Lung (tissue), 12 donors: ENCODE results near the gene THRA. TPM values are rescaled to one million over a fixed set of nuclear protein-coding genes. Genes with fewer than 3 reads are reported as not detected.

Source experiments
- ATAC-seq: fragments of 200-7000 bp; cut with Tn5 transposase; one replicate; pipeline ENCODE4 v1.9.1; 2020; ENCODE audit warnings: moderate number of reproducible peaks; ENCODE audit not compliant: insufficient read depth, low FRiP score
- DNase-seq, 3 donors: peaks; one replicate each; pipeline ENCODE4 v3.0.0-alpha.2; 2013 to 2017
- H3K27ac ChIP-seq, 2 donors: one replicate each; pipeline ENCODE4 v1.5.1; 2013; ENCODE audit warnings: mild to moderate bottlenecking in 2 of 2, moderate library complexity in 2 of 2, control low read depth in 1 of 2, inconsistent platforms in 1 of 2, low read depth in 1 of 2, low read length in 1 of 2
- H3K27me3 ChIP-seq, 3 donors: one replicate each; pipeline ENCODE4 v1.5.1; 2013; ENCODE audit warnings: low read length in 2 of 3; ENCODE audit not compliant: control insufficient read depth in 3 of 3, insufficient read depth in 3 of 3
- H3K36me3 ChIP-seq, 4 donors: one replicate each; pipeline ENCODE4 v1.5.1; 2013; ENCODE audit warnings: low read length in 4 of 4, mild to moderate bottlenecking in 1 of 4, moderate library complexity in 1 of 4; ENCODE audit not compliant: control insufficient read depth in 4 of 4, insufficient read depth in 4 of 4
- H3K4me1 ChIP-seq, 5 donors: one replicate each; pipeline ENCODE4 v1.5.1; 2013; ENCODE audit warnings: low read length in 5 of 5, mild to moderate bottlenecking in 2 of 5, moderate library complexity in 1 of 5; ENCODE audit not compliant: control insufficient read depth in 5 of 5, insufficient read depth in 5 of 5
- H3K4me3 ChIP-seq: one replicate; pipeline ENCODE4 v1.5.1; 2013; ENCODE audit warnings: mild to moderate bottlenecking, control low read depth, moderate library complexity
- H3K9ac ChIP-seq, 2 donors: one replicate each; pipeline ENCODE4 v1.5.1; 2013; ENCODE audit warnings: low read length in 2 of 2, control low read depth in 1 of 2; ENCODE audit not compliant: insufficient read depth in 1 of 2
- H3K9me3 ChIP-seq, 4 donors: one replicate each; pipeline ENCODE4 v1.5.1; 2013; ENCODE audit warnings: low read length in 3 of 4, mild to moderate bottlenecking in 1 of 4, moderate library complexity in 1 of 4; ENCODE audit not compliant: control insufficient read depth in 4 of 4, insufficient read depth in 3 of 4
- CTCF ChIP-seq: IDR thresholded peaks from 2 replicates; pipeline ENCODE4 v1.5.1; 2012; ENCODE audit warnings: mild to moderate bottlenecking; ENCODE audit errors: control extremely low read depth, extremely low read depth
- WGBS, 2 donors: extraction: QIAGEN DNeasy Blood & Tissue Kit; methylation state at CpG; one replicate each; pipeline ENCODE4 v1.1.7; 2013; 5-methylcytosine and 5-hydroxymethylcytosine counted together
- polyA plus RNA-seq, 2 donors: library from polyadenylated mRNA; stranded (reverse); fragments of 200-250 nt; gene quantifications; one replicate each; pipeline ENCODE4 v1.2.1, GENCODE V29; 2013
- total RNA-seq, 2 donors: library from RNA; depleted of rRNA in 1 of 2; stranded (reverse); fragments of >200 nt in 1 of 2; gene quantifications; one replicate each; pipeline ENCODE4 v1.2.1, GENCODE V29; 2014 to 2021
- donor health status: control.
- donor health status: control.
- donor health status: Bipolar disorder and iron deficiency.
- donor health status: healthy.
- donor health status: DM: yes; HTN: yes; CAD: no.

Gene THRA
- total and polyA plus RNA-seq, 4 donors, result 28.5 to 55.9 (median 37.5) TPM

- TF ChIP-seq CTCF, result no peak
- 63 to 71% methylated on average over 9 of the region's 9 CpGs for WGBS, 2 donors
- no peak overlapping the region for H3K9ac ChIP-seq
- ATAC-seq (no peak), DNase-seq (peak in 1 of 3 donors; percentile 9)
- no peaks in the 10 kb centered on the region for H3K9me3 ChIP-seq
- peaks cover 12 to 35% (median 22%) of the 10 kb centered on the region in 4 donors for H3K36me3 ChIP-seq
- H3K27me3 ChIP-seq, result no peaks in the 10 kb centered on the region
- H3K4me3 ChIP-seq, result no peak overlapping the region
- H3K4me1 ChIP-seq, result peaks cover 0 to 48% (median 26%) of the 10 kb centered on the region in 5 donors
- peak overlapping the region; percentile 11 to 76 for H3K27ac ChIP-seq
These were observed 41.3 kb upstream of the THRA start for GRCh38 chr17:40021451-40021971.

DNA sequence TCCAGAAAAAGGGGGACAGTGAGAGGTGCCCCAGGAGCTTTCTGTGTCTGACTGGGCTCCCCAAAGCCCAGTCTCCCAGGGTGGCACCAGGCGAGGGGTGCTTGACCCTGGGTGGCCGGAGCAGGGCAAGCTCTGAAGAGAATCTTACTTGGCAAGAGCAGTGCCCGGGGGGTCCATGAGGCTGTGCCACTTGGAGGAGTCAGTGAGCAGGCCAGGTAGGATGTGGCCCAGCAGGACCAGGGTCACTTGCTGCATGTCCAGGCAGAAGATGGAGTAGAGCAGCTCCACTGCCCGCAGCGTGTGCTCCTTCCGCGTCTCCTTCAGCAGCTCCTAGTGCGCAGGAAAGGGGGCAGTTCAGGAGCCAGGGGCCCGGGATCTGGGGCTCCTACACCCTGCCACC is 40.3 kb upstream of the THRA start:
- H3K27ac ChIP-seq, result peak overlapping the region in 1 of 2 donors; percentile 76
- H3K36me3 ChIP-seq, result peaks cover 12 to 36% (median 22%) of the 10 kb centered on the region in 4 donors
- no peaks in the 10 kb centered on the region for H3K27me3 ChIP-seq

GRCh38 chr17:40022961-40023541 is 39.7 kb upstream of the THRA start:
- WGBS, 2 donors, result 62 to 83% methylated on average over 19 of the region's 19 CpGs
- DNase-seq, result peak in 1 of 3 donors; percentile 42
- Histone ChIP-seq H3K4me3 (no peak overlapping the region), H3K27me3 (no peaks in the 10 kb centered on the region), H3K4me1 (peaks cover 0 to 35% (median 33%) of the 10 kb centered on the region in 5 donors), H3K27ac (peak overlapping the region in 1 of 2 donors; percentile 76), H3K36me3 (peaks cover 12 to 38% (median 22%) of the 10 kb centered on the region in 4 donors), H3K9ac (no peak overlapping the region), H3K9me3 (no peaks in the 10 kb centered on the region)
- ATAC-seq, result peak; percentile 22
- no peak for TF ChIP-seq CTCF

More for the DNA sequence above, 40.3 kb upstream of the THRA start:
- Histone ChIP-seq H3K4me3 (no peak overlapping the region), H3K9ac (no peak overlapping the region), H3K9me3 (no peaks in the 10 kb centered on the region), H3K4me1 (peaks cover 0 to 41% (median 33%) of the 10 kb centered on the region in 5 donors)
- TF ChIP-seq CTCF, result no peak
- 85 to 95% methylated on average over 9 of the region's 9 CpGs for WGBS, 2 donors
- ATAC-seq (no peak), DNase-seq (no peak)
